ENCODE results near the gene SGSM2.

Gene SGSM2

GRCh38 chr17:2369551-2370210, 32.4 kb downstream of the SGSM2 start:
- no peak for DNase-seq

GRCh38 chr17:2370211-2370589, 32.9 kb downstream of the SGSM2 start:
- no peak for DNase-seq

- DNase-seq = no peak
These were observed 34.2 kb downstream of the SGSM2 start for GRCh38 chr17:2371183-2372130.

- no peak for DNase-seq
These were observed 34.9 kb downstream of the SGSM2 start for GRCh38 chr17:2372180-2372579.

- DNase-seq = no peak
These were observed 35.4 kb downstream of the SGSM2 start for GRCh38 chr17:2372681-2373080.

- DNase-seq = no peak
These were observed 35.9 kb downstream of the SGSM2 start for GRCh38 chr17:2373179-2373578.

GRCh38 chr17:2374549-2375285, 37.4 kb downstream of the SGSM2 start:
- no peak for DNase-seq

GRCh38 chr17:2375406-2375805, 38.1 kb downstream of the SGSM2 start:
- DNase-seq = no peak

- no peak for DNase-seq
These were observed 38.8 kb downstream of the SGSM2 start for GRCh38 chr17:2376107-2376506.

GRCh38 chr17:2377659-2378058, 40.4 kb downstream of the SGSM2 start:
- peak in 1 of 2 donors; percentile 37 for DNase-seq

- no peak for DNase-seq
These were observed 41.6 kb downstream of the SGSM2 start for GRCh38 chr17:2378905-2379304.

GRCh38 chr17:2379489-2380225, 42.4 kb downstream of the SGSM2 start:
- DNase-seq = no peak

- no peak for DNase-seq
These were observed 43.1 kb downstream of the SGSM2 start for GRCh38 chr17:2380226-2380922.

- no peak for DNase-seq
These were observed 43.8 kb downstream of the SGSM2 start for GRCh38 chr17:2380950-2381649.

- no peak for DNase-seq
These were observed 46.4 kb downstream of the SGSM2 start for GRCh38 chr17:2383628-2384167.

- DNase-seq = no peak
These were observed 47.3 kb downstream of the SGSM2 start for GRCh38 chr17:2384439-2385127.

GRCh38 chr17:2385240-2386210, 48.2 kb downstream of the SGSM2 start:
- DNase-seq = no peak

GRCh38 chr17:2386400-2387085, 49.2 kb downstream of the SGSM2 start:
- no peak for DNase-seq

Data from inflammatory macrophage (primary cell).